22Rv1 (cell line): ENCODE data around the gene MAGI1.

Experiments used
- H3K27ac ChIP-seq: fragments of 450-650 bp; 2 replicates; pipeline ENCODE4 v1.5.1; 2017
- ZFX ChIP-seq: fragments of 450-650 bp; IDR thresholded peaks from 2 replicates; pipeline ENCODE4 v1.6.1; 2017; ENCODE audit warnings: antibody characterized with exemption, borderline replicate concordance
- TF ChIP-seq, protein P1 (sequence below): fragments of 450-650 bp; IDR thresholded peaks from 2 replicates; pipeline ENCODE4 v1.5.1; 2017; ENCODE audit warnings: mild to moderate bottlenecking

MAGI1 gene

DNA sequence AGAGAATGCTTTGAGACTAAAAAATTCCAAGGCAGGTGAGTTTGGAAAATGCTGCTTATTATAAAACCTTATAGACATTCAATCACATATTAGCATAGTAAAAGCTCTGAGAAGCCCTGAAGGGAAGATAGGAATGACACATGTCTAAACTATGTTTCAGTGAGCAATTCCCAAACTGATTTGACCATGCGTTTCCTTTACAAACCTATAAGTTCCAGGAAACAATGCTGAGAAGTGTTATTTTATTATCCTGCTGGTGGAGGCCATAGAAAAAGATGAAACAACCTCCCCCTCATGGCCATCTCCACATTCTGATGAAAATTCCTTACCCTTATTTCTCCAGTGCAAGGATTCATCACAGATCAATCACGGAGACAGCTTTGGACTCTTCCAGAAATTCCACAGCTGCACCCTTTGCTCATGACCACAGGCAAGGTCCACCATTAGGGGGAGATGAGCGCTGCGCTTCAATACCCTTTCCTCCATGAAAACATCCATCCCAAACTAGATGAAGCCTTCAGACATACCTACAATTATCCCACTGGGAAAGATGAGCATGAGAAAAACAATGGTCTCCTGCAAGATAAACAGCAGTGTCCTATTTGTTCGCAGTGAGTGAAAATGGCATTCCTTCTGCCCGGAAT lies 372.1 kb downstream of the MAGI1 start:
- no peak overlapping the region for H3K27ac ChIP-seq
- no peak for TF ChIP-seq ZFX
- TF ChIP-seq, protein P1, sequence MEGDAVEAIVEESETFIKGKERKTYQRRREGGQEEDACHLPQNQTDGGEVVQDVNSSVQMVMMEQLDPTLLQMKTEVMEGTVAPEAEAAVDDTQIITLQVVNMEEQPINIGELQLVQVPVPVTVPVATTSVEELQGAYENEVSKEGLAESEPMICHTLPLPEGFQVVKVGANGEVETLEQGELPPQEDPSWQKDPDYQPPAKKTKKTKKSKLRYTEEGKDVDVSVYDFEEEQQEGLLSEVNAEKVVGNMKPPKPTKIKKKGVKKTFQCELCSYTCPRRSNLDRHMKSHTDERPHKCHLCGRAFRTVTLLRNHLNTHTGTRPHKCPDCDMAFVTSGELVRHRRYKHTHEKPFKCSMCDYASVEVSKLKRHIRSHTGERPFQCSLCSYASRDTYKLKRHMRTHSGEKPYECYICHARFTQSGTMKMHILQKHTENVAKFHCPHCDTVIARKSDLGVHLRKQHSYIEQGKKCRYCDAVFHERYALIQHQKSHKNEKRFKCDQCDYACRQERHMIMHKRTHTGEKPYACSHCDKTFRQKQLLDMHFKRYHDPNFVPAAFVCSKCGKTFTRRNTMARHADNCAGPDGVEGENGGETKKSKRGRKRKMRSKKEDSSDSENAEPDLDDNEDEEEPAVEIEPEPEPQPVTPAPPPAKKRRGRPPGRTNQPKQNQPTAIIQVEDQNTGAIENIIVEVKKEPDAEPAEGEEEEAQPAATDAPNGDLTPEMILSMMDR: no peak

- TF ChIP-seq, protein P1: no peak
- no peak for TF ChIP-seq ZFX
- H3K27ac ChIP-seq: no peak overlapping the region
Observed at GRCh38 chr3:65665915-65666314, 372.8 kb downstream of the MAGI1 start.

DNA sequence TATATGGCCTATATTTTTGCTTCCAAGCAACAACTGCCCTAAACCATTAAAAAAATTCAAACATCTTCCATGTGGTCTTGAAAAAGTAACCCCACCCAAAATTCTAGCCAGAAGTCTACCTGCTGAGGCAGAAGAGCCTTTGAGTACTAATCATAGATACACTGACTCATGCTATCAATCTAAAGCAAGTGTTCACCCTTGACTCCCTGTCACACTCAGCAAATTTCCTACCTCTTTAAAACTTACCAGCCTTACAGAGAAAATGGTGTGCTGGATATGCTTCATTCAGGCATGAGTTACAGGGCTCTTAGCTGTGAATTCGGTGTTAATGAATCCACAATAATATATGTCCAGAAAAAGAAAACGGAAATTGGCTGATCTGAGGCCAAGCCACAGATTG lies 373.8 kb downstream of the MAGI1 start:
- no peak overlapping the region for H3K27ac ChIP-seq
- TF ChIP-seq, protein P1: no peak
- no peak for TF ChIP-seq ZFX

GRCh38 chr3:65664446-65664845 lies 374.3 kb downstream of the MAGI1 start:
- TF ChIP-seq ZFX: no peak
- TF ChIP-seq, protein P1: no peak

GRCh38 chr3:65662095-65662494 lies 376.6 kb downstream of the MAGI1 start:
- TF ChIP-seq, protein P1: no peak
- no peak for TF ChIP-seq ZFX
- no peak overlapping the region for H3K27ac ChIP-seq

More at GRCh38 chr3:65664446-65664845, 374.3 kb downstream of the MAGI1 start:
- H3K27ac ChIP-seq: no peak overlapping the region

DNA sequence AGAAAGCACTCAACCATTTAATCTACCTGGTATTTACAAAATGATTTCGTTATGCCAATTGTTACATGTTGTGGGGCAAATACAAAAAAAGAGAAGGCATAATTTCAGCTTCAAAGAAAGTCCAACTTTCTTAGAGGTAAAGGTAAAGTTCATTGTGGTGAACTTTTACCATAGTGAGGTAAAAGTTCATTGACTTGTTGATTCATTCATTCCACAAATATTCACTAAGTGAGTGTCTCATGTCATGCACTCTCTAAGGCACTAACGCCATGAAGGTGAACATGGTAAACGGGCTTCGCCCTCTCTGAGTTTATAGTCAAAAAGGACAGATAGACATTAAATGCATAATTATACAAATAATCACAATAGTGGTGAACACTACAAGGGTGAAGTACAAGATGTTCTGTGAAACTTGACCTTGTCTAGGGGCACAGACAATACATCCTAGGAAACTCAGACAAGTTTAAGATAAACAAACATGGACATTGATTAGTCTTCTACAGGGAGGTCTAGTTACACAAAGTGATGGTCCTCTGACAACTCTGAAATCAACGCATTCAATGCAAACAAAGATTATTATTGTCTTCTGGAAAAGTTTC lies 378.6 kb downstream of the MAGI1 start:
- no peak overlapping the region for H3K27ac ChIP-seq
- TF ChIP-seq ZFX: no peak
- TF ChIP-seq, protein P1: no peak

DNA sequence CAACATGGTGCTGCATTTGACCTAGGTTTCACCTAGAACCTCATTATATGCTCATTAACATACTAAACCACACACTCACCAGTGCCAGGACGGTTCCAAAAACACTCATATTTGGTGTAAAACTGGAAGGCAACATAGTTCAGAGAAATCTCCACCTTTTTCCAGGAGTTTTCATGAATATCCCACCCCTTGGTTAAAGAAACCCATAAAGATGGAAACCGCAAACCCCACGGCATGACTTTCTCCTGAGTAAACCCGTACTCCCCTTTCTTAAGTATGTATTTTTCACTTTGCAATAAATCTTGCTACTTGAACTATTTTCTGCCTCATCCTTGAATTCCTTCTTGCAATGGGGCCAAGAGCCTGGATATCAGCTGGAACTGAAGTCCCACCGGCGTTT lies 379.3 kb downstream of the MAGI1 start:
- no peak for TF ChIP-seq ZFX
- TF ChIP-seq, protein P1: no peak
- H3K27ac ChIP-seq: no peak overlapping the region
